SK-N-SH treated with all-trans-retinoic acid at 6 μM for 48 hours (cell line): ENCODE data around the gene RABGAP1L.

Experiments used
- ARNTL ChIP-seq: fragments of 450-650 bp; formaldehyde crosslinking; IDR thresholded peaks from 2 replicates; pipeline ENCODE4 v1.5.0; 2020; ENCODE audit warnings: low read depth, mild to moderate bottlenecking, moderate library complexity, borderline replicate concordance
- CREB5 ChIP-seq: fragments of 250-450 bp; sonication (Bioruptor Pico); IDR thresholded peaks from 2 replicates; pipeline ENCODE4 v1.5.1; 2020; ENCODE audit warnings: low read depth, mild to moderate bottlenecking, moderate library complexity
- PPARA ChIP-seq: fragments of 250-450 bp; sonication (Bioruptor Pico); IDR thresholded peaks from 2 replicates; pipeline ENCODE4 v1.5.0; 2020; ENCODE audit warnings: mild to moderate bottlenecking, borderline replicate concordance
- RARB ChIP-seq: fragments of 250-450 bp; sonication (Bioruptor Pico); IDR thresholded peaks from 2 replicates; pipeline ENCODE4 v1.8.0; 2021; ENCODE audit warnings: mild to moderate bottlenecking, moderate library complexity
- ZNF8 ChIP-seq: fragments of 450-650 bp; formaldehyde crosslinking; IDR thresholded peaks from 2 replicates; pipeline ENCODE4 v1.5.0; 2020; ENCODE audit warnings: mild to moderate bottlenecking, moderate library complexity

GRCh38 chr1:174218983-174219382 lies 59.7 kb downstream of the RABGAP1L start:
- TF ChIP-seq CREB5 (no peak), PPARA (CRISPR knock-in tag) (no peak), ZNF8 (CRISPR knock-in tag) (no peak), ARNTL (CRISPR knock-in tag) (no peak), RARB (CRISPR knock-in tag) (no peak)
